Subcutaneous adipose tissue (tissue), 4 donors: ENCODE data around the gene MPG. TPM values are rescaled to one million over a fixed set of nuclear protein-coding genes. Genes with fewer than 3 reads are reported as not detected.

Experiments used
- CTCF ChIP-seq: fragments of 450-650 bp; IDR thresholded peaks from one replicate; pipeline ENCODE4 v1.5.1; 2016; ENCODE audit warnings: low read depth, mild to moderate bottlenecking, control low read depth, antibody characterized with exemption, moderate library complexity
- total RNA-seq, 4 donors: library from RNA; depleted of rRNA; stranded (reverse); fragments of >200 nt; gene quantifications; one replicate each; pipeline ENCODE4 v1.1.0, GENCODE V29; 2016

Gene MPG
- total RNA-seq, 4 donors from 2014 or later: 50.2 to 108 (median 83.5) TPM

- TF ChIP-seq CTCF: no peak
Measured at GRCh38 chr16:37511-37910, 40.5 kb upstream of the MPG start.

GRCh38 chr16:38941-39892, 38.8 kb upstream of the MPG start:
- TF ChIP-seq CTCF: no peak

- no peak for TF ChIP-seq CTCF
Measured at GRCh38 chr16:41439-42068, 36.5 kb upstream of the MPG start.

- no peak for TF ChIP-seq CTCF
Measured at GRCh38 chr16:42069-42457, 36.0 kb upstream of the MPG start.

- no peak for TF ChIP-seq CTCF
Measured at GRCh38 chr16:42691-43090, 35.3 kb upstream of the MPG start.

GRCh38 chr16:43294-43693, 34.7 kb upstream of the MPG start:
- no peak for TF ChIP-seq CTCF

GRCh38 chr16:44655-45054, 33.4 kb upstream of the MPG start:
- no peak for TF ChIP-seq CTCF
